ENCODE data around the gene CCDC80. TPM values are rescaled to one million over a fixed set of nuclear protein-coding genes. Genes with fewer than 3 reads are reported as not detected.

The CCDC80 gene
- total and polyA plus RNA-seq, 5 donors from 2014 or later = 0.05 to 0.10 (median 0.07) TPM; not detected in 2

GRCh38 chr3:112598731-112599130, 42.2 kb downstream of the CCDC80 start:
- H3K27me3 ChIP-seq (ENCODE audit: control insufficient read depth, insufficient read depth, low read length) = no peaks in the 10 kb centered on the region
- H3K27me3 Mint-ChIP-seq = no peaks in the 10 kb centered on the region
- H3K9me3 ChIP-seq (ENCODE audit: control insufficient read depth in 2 of 2, low read length in 2 of 2) = no peaks in the 10 kb centered on the region
- DNase-seq = no peak
- no peak for ATAC-seq (ENCODE audit: low read depth in 2 of 2)
- H3K4me1 Mint-ChIP-seq = peaks cover 8 to 16% (median 10%) of the 10 kb centered on the region in 4 donors
- H3K4me3 Mint-ChIP-seq = no peak overlapping the region
- H3K4me1 ChIP-seq (ENCODE audit: control insufficient read depth, insufficient read depth, low read length, poor library complexity, severe bottlenecking) = peaks cover 6% of the 10 kb centered on the region
- H3K27ac Mint-ChIP-seq = no peak overlapping the region
- H3K36me3 ChIP-seq (ENCODE audit: control insufficient read depth, insufficient read depth, low read length) = peaks cover 3% of the 10 kb centered on the region
- no peak overlapping the region for H3K4me3 ChIP-seq (ENCODE audit: low read depth, low read length)
- no peak overlapping the region for H3K27ac ChIP-seq (ENCODE audit: insufficient read depth, low read length, poor library complexity, severe bottlenecking)
- H3K36me3 Mint-ChIP-seq = peaks cover 18% of the 10 kb centered on the region
- no peaks in the 10 kb centered on the region for H3K9me3 Mint-ChIP-seq

- DNase-seq (no peak), ATAC-seq (ENCODE audit: low read depth in 2 of 2) (no peak)
- Histone ChIP-seq H3K36me3 (ENCODE audit: control insufficient read depth, insufficient read depth, low read length) (peaks cover 8% of the 10 kb centered on the region), H3K27me3 (ENCODE audit: control insufficient read depth, insufficient read depth, low read length) (no peaks in the 10 kb centered on the region), H3K27ac (ENCODE audit: insufficient read depth, low read length, poor library complexity, severe bottlenecking) (no peak overlapping the region), H3K9me3 (ENCODE audit: control insufficient read depth in 2 of 2, low read length in 2 of 2) (no peaks in the 10 kb centered on the region), H3K4me3 (ENCODE audit: low read depth, low read length) (no peak overlapping the region), H3K4me1 (ENCODE audit: control insufficient read depth, insufficient read depth, low read length, poor library complexity, severe bottlenecking) (peaks cover 6% of the 10 kb centered on the region)
- Mint-ChIP-seq H3K4me1 (peaks cover 8 to 16% (median 8%) of the 10 kb centered on the region in 4 donors), H3K4me3 (no peak overlapping the region), H3K36me3 (peaks cover 21% of the 10 kb centered on the region), H3K27ac (no peak overlapping the region), H3K9me3 (peaks cover 0 to 3% (median 0%) of the 10 kb centered on the region in 7 donors), H3K27me3 (no peaks in the 10 kb centered on the region)
Observed at GRCh38 chr3:112597945-112598344, 43.0 kb downstream of the CCDC80 start.

DNA sequence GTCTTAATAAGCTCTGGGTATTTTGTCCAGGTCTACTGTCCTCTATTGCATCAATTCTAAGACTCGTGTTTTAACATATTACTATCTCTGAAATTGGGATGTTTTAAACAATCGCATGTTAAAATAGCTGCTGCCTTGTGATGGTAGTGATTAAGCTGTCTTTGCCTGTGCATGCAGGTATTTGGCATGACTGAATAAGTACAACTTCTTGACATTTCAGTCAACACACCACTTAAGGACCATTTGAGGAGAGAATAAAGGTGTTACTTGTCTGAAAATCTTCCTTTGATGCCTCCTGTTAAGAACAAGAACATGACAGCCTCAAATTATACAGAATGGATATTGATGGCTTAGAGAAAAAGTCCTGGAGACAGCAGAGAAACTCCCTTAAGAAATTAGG, 46.1 kb downstream of the CCDC80 start:
- Histone ChIP-seq H3K4me1 (ENCODE audit: control insufficient read depth, insufficient read depth, low read length, poor library complexity, severe bottlenecking) (no peaks in the 10 kb centered on the region), H3K27me3 (ENCODE audit: control insufficient read depth, insufficient read depth, low read length) (no peaks in the 10 kb centered on the region), H3K4me3 (ENCODE audit: low read depth, low read length) (no peak overlapping the region), H3K27ac (ENCODE audit: insufficient read depth, low read length, poor library complexity, severe bottlenecking) (no peak overlapping the region), H3K9me3 (ENCODE audit: control insufficient read depth in 2 of 2, low read length in 2 of 2) (no peaks in the 10 kb centered on the region), H3K36me3 (ENCODE audit: control insufficient read depth, insufficient read depth, low read length) (peaks cover 16% of the 10 kb centered on the region)
- H3K4me3 Mint-ChIP-seq = no peak overlapping the region
- DNase-seq = no peak
- no peak for ATAC-seq (ENCODE audit: low read depth in 2 of 2)
- peaks cover 0 to 10% (median 7%) of the 10 kb centered on the region in 4 donors for H3K4me1 Mint-ChIP-seq
- H3K36me3 Mint-ChIP-seq = peaks cover 48% of the 10 kb centered on the region
- H3K27ac Mint-ChIP-seq = no peak overlapping the region
- peaks cover 0 to 11% (median 2%) of the 10 kb centered on the region in 7 donors for H3K9me3 Mint-ChIP-seq
- H3K27me3 Mint-ChIP-seq = no peaks in the 10 kb centered on the region

DNA sequence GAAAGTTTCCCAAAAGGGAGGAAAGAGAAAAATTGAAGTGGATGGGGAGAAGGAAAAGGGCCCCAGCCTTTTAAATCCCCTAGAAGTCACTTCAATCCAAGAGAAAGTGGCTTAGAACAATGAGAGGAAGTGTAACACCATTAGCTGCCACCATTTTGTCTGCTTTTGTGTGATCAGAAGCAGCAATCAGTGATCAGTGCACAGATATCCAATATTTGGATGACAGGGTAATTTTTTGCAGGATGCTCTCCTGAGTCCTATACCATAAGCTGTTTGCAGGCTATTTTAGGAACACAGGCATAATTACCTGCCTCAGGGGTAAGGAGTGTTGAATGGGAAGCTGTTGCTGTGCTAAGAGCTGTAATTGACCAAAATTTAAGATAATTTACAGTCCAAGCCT, 47.7 kb downstream of the CCDC80 start:
- H3K4me1 Mint-ChIP-seq = peaks cover 0 to 10% (median 7%) of the 10 kb centered on the region in 4 donors
- DNase-seq = no peak
- Histone ChIP-seq H3K9me3 (ENCODE audit: control insufficient read depth in 2 of 2, low read length in 2 of 2) (no peaks in the 10 kb centered on the region), H3K36me3 (ENCODE audit: control insufficient read depth, insufficient read depth, low read length) (peaks cover 21% of the 10 kb centered on the region), H3K4me3 (ENCODE audit: low read depth, low read length) (no peak overlapping the region), H3K27me3 (ENCODE audit: control insufficient read depth, insufficient read depth, low read length) (no peaks in the 10 kb centered on the region), H3K4me1 (ENCODE audit: control insufficient read depth, insufficient read depth, low read length, poor library complexity, severe bottlenecking) (no peaks in the 10 kb centered on the region), H3K27ac (ENCODE audit: insufficient read depth, low read length, poor library complexity, severe bottlenecking) (no peak overlapping the region)
- H3K36me3 Mint-ChIP-seq = peaks cover 55% of the 10 kb centered on the region
- no peaks in the 10 kb centered on the region for H3K27me3 Mint-ChIP-seq
- H3K4me3 Mint-ChIP-seq = no peak overlapping the region
- peaks cover 0 to 11% (median 2%) of the 10 kb centered on the region in 7 donors for H3K9me3 Mint-ChIP-seq
- H3K27ac Mint-ChIP-seq = no peak overlapping the region
- ATAC-seq (ENCODE audit: low read depth in 2 of 2) = no peak

- no peak for DNase-seq
- Mint-ChIP-seq H3K4me3 (no peak overlapping the region), H3K27ac (no peak overlapping the region), H3K4me1 (peaks cover 0 to 12% (median 7%) of the 10 kb centered on the region in 4 donors), H3K27me3 (no peaks in the 10 kb centered on the region), H3K36me3 (peaks cover 74% of the 10 kb centered on the region), H3K9me3 (peaks cover 0 to 2% (median 0%) of the 10 kb centered on the region in 7 donors)
- Histone ChIP-seq H3K27me3 (ENCODE audit: control insufficient read depth, insufficient read depth, low read length) (no peaks in the 10 kb centered on the region), H3K4me1 (ENCODE audit: control insufficient read depth, insufficient read depth, low read length, poor library complexity, severe bottlenecking) (no peaks in the 10 kb centered on the region), H3K27ac (ENCODE audit: insufficient read depth, low read length, poor library complexity, severe bottlenecking) (no peak overlapping the region), H3K36me3 (ENCODE audit: control insufficient read depth, insufficient read depth, low read length) (peaks cover 47% of the 10 kb centered on the region), H3K4me3 (ENCODE audit: low read depth, low read length) (no peak overlapping the region), H3K9me3 (ENCODE audit: control insufficient read depth in 2 of 2, low read length in 2 of 2) (no peaks in the 10 kb centered on the region)
- ATAC-seq (ENCODE audit: low read depth in 2 of 2) = no peak
Observed at GRCh38 chr3:112587336-112587735, 53.6 kb downstream of the CCDC80 start.

DNA sequence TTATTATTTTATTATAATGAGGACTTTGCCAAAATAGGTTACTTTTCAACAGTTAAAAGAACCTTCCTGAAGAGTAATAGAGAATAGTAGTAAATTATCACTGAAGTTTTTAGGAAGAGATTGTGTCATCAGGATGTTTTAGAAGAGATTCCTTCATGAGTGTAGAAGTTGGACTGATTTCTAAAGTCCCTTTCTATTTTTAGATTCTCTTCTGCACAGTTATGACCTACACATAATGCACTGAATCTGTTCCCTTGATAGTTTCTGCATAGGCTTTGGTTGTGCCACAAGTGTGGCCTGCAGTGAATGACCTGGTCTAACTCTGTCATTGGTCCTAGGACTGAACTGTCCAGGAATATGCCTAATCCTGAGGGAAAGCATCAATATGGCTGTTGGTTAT, 55.2 kb downstream of the CCDC80 start:
- peaks cover 0 to 8% (median 5%) of the 10 kb centered on the region in 4 donors for H3K4me1 Mint-ChIP-seq
- H3K9me3 ChIP-seq (ENCODE audit: control insufficient read depth in 2 of 2, low read length in 2 of 2) = no peaks in the 10 kb centered on the region
- DNase-seq (no peak), ATAC-seq (ENCODE audit: low read depth in 2 of 2) (no peak)
- peaks cover 54% of the 10 kb centered on the region for H3K36me3 ChIP-seq (ENCODE audit: control insufficient read depth, insufficient read depth, low read length)
- H3K36me3 Mint-ChIP-seq = peaks cover 65% of the 10 kb centered on the region
- H3K27ac Mint-ChIP-seq = peak overlapping the region in 2 of 3 donors; percentile 13 to 34
- no peak overlapping the region for H3K4me3 ChIP-seq (ENCODE audit: low read depth, low read length)
- H3K27me3 ChIP-seq (ENCODE audit: control insufficient read depth, insufficient read depth, low read length) = no peaks in the 10 kb centered on the region
- no peaks in the 10 kb centered on the region for H3K9me3 Mint-ChIP-seq
- H3K27ac ChIP-seq (ENCODE audit: insufficient read depth, low read length, poor library complexity, severe bottlenecking) = no peak overlapping the region
- H3K4me3 Mint-ChIP-seq = no peak overlapping the region
- no peaks in the 10 kb centered on the region for H3K4me1 ChIP-seq (ENCODE audit: control insufficient read depth, insufficient read depth, low read length, poor library complexity, severe bottlenecking)
- H3K27me3 Mint-ChIP-seq = no peaks in the 10 kb centered on the region

- H3K4me1 Mint-ChIP-seq = peaks cover 0 to 9% (median 6%) of the 10 kb centered on the region in 4 donors
- Histone ChIP-seq H3K4me3 (ENCODE audit: low read depth, low read length) (no peak overlapping the region), H3K4me1 (ENCODE audit: control insufficient read depth, insufficient read depth, low read length, poor library complexity, severe bottlenecking) (no peaks in the 10 kb centered on the region), H3K27me3 (ENCODE audit: control insufficient read depth, insufficient read depth, low read length) (no peaks in the 10 kb centered on the region), H3K36me3 (ENCODE audit: control insufficient read depth, insufficient read depth, low read length) (peaks cover 63% of the 10 kb centered on the region), H3K9me3 (ENCODE audit: control insufficient read depth in 2 of 2, low read length in 2 of 2) (no peaks in the 10 kb centered on the region), H3K27ac (ENCODE audit: insufficient read depth, low read length, poor library complexity, severe bottlenecking) (no peak overlapping the region)
- no peaks in the 10 kb centered on the region for H3K27me3 Mint-ChIP-seq
- peaks cover 55% of the 10 kb centered on the region for H3K36me3 Mint-ChIP-seq
- no peak overlapping the region for H3K27ac Mint-ChIP-seq
- no peak overlapping the region for H3K4me3 Mint-ChIP-seq
- DNase-seq (no peak), ATAC-seq (ENCODE audit: low read depth in 2 of 2) (no peak)
- no peaks in the 10 kb centered on the region for H3K9me3 Mint-ChIP-seq
Observed at GRCh38 chr3:112583105-112583504, 57.8 kb downstream of the CCDC80 start.

DNA sequence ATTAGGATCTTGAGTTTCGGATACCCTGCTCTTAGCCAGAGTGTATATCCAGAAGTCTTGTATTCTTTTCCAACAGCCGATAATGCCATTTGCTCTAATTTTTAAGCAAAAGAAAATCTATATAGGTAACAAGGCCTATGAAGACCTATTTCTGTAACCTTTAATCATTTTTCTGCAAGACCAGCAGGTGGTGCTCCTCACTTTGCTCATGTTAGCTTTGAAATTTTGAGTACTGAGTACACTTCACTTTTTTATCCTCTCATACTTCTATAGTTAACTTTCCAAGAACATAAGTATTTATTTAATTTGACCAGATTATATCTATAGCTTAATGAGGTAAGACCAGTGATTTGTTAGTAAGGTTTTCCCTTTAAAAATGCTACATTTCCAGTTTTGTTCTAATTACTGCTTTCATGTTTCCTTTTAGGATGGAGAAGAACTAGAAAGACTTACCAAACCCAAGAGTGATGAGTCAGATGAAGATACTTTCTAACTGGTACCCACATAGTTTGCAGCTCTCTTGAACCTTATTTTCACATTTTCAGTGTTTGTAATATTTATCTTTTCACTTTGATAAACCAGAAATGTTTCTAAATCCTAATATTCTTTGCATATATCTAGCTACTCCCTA, 58.6 kb downstream of the CCDC80 start:
- Histone ChIP-seq H3K36me3 (ENCODE audit: control insufficient read depth, insufficient read depth, low read length) (peaks cover 60% of the 10 kb centered on the region), H3K27me3 (ENCODE audit: control insufficient read depth, insufficient read depth, low read length) (no peaks in the 10 kb centered on the region), H3K4me1 (ENCODE audit: control insufficient read depth, insufficient read depth, low read length, poor library complexity, severe bottlenecking) (no peaks in the 10 kb centered on the region), H3K9me3 (ENCODE audit: control insufficient read depth in 2 of 2, low read length in 2 of 2) (no peaks in the 10 kb centered on the region), H3K4me3 (ENCODE audit: low read depth, low read length) (no peak overlapping the region), H3K27ac (ENCODE audit: insufficient read depth, low read length, poor library complexity, severe bottlenecking) (no peak overlapping the region)
- no peak overlapping the region for H3K4me3 Mint-ChIP-seq
- no peaks in the 10 kb centered on the region for H3K9me3 Mint-ChIP-seq
- H3K27ac Mint-ChIP-seq = no peak overlapping the region
- ATAC-seq (ENCODE audit: low read depth in 2 of 2) = no peak
- peak in 2 of 3 donors; percentile 32 to 64 for DNase-seq
- H3K4me1 Mint-ChIP-seq = peaks cover 0 to 9% (median 6%) of the 10 kb centered on the region in 4 donors
- H3K27me3 Mint-ChIP-seq = no peaks in the 10 kb centered on the region
- peaks cover 50% of the 10 kb centered on the region for H3K36me3 Mint-ChIP-seq

Measured in CD4-positive, CD25-positive, alpha-beta regulatory T cell (primary cell).